ENCODE measurements around the gene TCAP.
"Not testable (repeated sequence)": the region's sequence is repeated elsewhere in the genome, so short reads cannot be mapped to it uniquely, and the experiment has no call there.

The TCAP gene

DNA sequence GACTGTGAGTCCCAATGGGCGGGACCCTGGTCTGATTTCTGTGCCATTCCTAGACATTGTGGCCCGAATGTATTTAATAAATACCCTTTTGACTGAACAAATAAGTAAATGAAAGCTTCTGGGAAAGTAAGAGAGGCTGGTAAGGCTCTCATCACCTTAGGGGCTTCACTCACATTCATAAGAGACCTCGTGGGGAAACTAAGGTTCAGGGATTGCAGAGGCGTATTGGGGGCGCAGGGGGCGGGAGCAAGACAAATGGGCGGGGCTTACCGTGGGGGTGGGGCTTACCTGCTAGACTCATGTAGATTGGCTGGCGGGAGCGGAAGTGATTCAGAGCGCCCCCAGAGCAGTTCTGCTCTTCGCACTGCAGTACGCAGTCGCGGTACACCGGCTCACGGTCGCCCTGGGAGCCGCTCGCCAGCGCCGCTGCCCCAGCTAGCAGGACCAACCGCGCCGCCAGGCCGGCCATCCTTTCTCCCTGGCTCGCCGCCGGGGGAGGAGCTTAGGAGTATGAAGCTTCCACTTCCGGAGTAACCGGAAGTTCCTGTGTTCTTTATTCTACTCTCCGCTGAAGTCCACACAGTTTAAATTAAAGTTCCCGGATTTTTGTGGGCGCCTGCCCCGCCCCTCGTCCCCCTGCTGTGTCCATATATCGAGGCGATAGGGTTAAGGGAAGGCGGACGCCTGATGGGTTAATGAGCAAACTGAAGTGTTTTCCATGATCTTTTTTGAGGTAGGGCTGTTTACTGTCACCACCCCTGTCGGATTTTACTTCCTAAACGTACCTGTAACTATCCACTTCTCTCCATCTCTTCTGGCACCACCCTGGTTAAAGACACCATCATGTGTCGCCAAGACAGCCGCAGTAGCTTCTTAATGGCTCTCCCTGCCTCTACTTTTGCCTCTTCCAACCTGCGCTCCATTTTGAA lies 22.7 kb downstream of the TCAP start, which contains the start of gene PGAP3:
PGAP3 (minus strand) TSS at position 512 of the 929 bp plus-strand sequence; CDS start at position 469, 43 bp downstream.
- no peak for FAIRE-seq

DNA sequence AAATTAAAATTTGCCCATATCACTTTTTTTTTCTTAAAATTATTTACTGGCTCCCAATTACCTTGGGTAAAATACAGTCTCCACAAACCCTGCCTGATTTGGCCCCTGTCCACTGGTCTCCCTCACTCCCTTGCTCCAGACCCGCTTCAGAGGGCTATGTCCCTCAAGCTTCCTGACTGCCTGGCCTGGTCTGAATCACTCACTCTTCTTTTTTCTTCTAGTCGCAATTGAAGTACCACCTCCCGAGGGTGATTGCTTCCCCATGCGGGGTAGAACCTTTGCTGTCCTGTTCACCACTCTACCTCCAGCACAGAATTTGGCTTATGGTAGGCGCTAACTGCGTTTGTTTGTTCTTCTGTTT lies 23.3 kb downstream of the TCAP start:
- no peak for FAIRE-seq

DNA sequence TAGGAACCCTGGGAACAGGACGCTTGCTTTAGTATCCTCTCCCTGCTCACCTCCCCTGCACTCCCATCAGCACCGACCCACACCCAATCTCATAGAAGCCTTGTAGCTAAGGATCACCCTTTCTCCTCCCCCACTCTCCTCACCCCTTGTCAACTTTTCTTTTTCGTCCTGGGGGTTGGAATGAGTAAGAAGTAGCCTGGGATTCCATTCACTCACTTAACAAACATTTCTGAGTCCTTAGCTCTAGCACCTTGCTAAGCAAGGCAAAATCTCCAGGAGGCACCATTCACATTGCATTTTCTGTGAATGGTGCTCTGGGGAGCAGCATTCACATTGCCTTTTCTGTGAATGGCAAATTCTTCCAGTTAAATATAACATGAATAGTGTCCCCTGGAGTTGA lies 23.8 kb downstream of the TCAP start:
- no peak for FAIRE-seq

DNA sequence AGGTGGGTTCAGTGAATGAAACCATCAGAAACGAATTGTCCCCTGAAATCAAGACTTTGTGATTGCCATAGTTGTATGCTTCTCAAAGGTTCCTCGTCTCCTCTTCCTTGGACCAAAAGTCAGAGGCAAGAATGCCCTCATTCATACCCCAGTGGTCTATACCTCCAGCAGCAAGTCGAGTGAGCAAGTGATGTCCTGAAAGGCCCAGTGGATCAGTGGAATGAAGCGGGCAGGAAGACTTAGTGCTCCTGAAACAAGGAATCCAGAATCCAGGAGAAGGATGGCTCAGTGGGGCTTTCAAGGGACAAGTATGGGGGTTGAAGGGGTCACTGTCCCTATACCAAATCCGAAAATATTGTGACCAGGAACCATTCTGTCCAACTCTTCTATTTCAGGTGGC lies 29.4 kb downstream of the TCAP start:
- FAIRE-seq, result no peak

DNA sequence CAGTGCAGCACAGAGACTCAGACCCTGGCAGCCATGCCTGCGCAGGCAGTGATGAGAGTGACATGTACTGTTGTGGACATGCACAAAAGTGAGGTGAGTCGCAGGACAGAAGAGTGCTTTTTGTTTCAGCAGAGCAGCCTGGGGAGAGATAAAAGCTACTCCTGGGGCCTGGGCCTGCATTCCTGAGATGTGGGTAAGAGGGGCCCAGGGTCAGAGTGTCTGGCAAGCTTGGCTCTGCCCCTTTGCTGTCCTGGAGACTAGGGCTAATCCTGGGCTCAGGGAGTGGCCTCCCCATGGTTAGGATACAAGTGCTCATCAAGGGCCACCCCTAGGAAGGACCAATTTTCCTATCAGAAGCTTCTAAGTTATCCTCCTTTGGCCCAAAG lies 29.9 kb downstream of the TCAP start:
- no peak for FAIRE-seq

DNA sequence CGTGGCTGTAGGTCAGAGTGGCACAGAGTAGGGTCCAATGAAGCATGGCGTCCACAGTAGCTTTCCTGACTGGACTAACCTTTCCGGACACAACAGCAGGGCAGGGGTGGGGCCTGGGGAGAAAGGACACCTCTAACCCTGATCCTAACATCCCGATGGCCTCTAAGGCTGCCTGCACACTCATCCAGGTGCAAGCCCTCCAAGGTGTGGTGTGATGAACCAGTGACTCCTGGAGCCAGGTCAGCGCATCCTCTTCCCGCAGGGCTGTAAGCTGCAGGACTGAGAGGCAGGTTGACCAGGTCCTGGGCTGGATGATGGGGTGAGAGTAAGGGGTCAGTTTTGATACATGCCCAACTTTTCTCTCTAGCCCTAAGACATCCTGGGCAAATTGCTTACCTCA lies 31.6 kb downstream of the TCAP start:
- FAIRE-seq, result no peak

DNA sequence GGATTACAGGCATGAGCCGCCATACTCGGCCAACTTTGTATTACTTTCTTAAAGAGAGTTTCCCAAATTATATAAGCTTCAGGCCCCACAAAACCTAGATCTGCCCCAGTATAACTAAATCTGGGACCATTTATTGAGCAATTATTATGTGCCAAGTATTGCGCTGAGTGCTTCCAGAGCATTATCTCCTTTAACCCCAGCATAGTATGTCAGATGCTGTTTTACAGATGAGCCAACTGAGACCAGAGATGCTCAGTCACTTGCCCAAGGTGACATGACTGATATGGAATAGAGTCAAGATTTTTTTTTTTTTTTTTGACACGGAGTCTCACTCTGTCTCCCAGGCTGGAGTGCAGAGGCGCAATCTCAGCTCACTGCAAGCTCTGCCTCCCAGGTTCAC lies 32.8 kb downstream of the TCAP start:
- FAIRE-seq, result no peak

DNA sequence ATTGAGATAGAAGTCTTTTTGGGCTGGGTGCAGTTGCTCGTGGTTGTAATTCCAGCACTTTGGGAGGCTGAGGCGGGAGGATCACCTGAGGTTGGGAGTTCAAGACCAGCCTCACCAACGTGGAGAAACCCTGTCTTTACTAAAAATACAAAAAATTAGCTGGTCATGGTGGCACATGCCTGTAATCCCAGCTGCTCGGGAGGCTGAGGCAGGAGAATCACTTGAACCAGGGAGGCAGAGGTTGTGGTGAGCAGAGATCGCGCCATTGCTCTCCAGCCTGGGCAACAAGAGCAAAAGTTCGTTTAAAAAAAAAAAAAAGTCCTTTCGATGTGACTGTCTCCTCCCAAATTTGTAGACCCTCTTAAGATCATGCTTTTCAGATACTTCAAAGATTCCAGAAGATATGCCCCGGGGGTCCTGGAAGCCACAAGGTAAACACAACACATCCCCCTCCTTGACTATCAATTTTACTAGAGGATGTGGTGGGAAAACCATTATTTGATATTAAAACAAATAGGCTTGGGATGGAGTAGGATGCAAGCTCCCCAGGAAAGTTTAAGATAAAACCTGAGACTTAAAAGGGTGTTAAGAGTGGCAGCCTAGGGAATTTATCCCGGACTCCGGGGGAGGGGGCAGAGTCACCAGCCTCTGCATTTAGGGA lies 34.1 kb downstream of the TCAP start:
- FAIRE-seq, result not testable (repeated sequence)

DNA sequence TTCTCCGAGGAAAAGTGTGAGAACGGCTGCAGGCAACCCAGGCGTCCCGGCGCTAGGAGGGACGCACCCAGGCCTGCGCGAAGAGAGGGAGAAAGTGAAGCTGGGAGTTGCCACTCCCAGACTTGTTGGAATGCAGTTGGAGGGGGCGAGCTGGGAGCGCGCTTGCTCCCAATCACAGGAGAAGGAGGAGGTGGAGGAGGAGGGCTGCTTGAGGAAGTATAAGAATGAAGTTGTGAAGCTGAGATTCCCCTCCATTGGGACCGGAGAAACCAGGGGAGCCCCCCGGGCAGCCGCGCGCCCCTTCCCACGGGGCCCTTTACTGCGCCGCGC lies 34.6 kb downstream of the TCAP start, which contains the start of gene ERBB2:
ERBB2 (plus strand) TSS at position 247 of the 330 bp plus-strand sequence. CDS start 175 bp downstream, outside the sequence.
- FAIRE-seq, result no peak

DNA sequence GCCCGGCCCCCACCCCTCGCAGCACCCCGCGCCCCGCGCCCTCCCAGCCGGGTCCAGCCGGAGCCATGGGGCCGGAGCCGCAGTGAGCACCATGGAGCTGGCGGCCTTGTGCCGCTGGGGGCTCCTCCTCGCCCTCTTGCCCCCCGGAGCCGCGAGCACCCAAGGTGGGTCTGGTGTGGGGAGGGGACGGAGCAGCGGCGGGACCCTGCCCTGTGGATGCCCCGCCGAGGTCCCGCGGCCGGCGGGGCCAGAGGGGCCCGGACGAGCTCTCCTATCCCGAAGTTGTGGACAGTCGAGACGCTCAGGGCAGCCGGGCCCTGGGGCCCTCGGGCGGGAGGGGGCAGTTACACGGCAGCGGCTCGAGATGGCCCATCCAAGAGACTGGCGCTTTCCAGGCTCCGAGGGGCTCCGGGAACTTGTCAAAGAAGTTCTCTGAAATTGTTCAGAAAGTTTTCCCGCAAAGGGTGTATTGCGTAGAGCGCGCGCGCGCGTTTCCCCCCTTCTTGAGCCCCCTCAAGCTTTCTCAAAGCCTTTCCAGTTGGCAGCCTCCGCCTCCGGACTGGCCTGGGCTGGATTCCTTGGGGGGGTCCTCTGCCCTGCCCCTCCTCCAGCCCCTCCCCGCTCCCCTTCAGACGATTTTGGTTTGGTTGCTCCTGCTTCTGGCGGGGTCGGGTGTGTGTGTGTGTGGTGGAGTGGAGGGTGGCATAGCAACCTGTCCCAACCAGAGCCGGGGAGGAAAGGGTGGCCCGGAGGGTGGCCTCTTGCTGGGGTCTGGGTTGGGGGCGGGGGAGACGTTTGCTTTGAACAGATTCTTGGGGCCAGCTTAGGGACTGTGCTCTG lies 35.2 kb downstream of the TCAP start:
- FAIRE-seq, result no peak

DNA sequence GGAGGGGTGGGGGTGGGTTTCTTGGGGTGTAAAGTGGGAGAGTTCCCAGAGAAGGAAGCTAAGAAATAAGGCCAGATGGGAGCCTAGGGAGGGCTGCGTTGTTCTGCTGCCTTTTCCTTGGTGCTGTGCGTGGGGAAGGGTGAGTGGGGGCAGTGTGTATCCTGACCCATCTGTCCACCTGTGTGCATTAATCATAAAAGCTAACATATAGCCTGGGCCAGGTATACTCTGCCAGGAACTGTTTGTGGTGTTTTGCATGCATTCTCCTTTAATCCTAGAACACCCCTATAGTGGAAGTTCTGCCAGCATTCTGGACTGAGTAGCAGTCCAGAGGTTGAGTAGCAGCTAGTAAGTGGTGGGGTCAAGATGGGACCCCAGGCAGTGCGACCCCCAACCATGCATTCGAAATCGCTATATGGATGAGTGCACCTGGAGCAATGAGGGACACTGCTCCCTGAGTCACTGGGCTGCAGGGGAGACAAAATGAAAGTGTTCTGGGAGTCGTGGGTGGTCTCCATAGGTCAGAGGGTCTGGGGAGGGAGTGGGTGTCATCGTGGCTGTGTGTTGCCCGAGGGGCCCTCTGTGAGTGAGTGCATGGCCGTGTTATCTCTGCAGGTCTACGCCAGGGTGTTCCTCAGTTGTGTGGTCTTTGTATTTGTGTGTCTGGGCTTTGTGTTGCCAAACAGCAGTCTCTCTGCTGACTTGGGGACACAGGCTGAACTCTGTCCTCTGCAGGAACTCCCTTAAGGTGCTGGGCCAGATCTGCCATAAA lies 36.0 kb downstream of the TCAP start:
- FAIRE-seq, result no peak

DNA sequence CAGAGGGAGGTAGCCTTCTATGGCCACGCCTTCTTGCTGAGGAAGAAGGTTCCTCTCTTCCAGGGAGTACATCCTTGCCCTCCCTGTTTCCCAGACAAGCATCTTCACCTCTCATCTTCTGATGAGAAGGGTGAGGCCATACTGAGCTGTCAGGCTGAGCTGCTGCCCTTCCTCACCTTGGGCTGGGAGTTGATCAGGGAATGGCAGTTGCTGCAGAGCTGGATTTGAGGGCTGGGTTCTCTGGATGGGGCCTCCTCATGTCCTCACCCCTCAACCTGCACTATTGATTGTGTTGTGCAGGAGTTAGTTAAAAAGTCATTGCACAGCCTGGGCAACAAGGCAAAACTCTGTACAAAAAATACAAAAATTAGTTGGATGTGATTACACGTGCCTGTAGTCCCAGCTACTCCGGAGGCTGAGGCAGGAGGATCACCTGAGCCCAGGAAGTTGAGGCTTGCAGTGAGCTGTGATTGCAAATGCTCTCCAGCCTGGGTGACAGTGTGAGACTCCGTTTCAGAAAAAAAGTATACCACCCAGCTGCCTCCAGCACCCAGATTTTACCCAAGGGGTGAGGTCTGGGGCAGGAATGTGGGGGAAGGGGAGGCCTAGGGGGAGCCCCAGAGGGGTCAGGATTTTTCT lies 36.8 kb downstream of the TCAP start:
- no peak for FAIRE-seq

DNA sequence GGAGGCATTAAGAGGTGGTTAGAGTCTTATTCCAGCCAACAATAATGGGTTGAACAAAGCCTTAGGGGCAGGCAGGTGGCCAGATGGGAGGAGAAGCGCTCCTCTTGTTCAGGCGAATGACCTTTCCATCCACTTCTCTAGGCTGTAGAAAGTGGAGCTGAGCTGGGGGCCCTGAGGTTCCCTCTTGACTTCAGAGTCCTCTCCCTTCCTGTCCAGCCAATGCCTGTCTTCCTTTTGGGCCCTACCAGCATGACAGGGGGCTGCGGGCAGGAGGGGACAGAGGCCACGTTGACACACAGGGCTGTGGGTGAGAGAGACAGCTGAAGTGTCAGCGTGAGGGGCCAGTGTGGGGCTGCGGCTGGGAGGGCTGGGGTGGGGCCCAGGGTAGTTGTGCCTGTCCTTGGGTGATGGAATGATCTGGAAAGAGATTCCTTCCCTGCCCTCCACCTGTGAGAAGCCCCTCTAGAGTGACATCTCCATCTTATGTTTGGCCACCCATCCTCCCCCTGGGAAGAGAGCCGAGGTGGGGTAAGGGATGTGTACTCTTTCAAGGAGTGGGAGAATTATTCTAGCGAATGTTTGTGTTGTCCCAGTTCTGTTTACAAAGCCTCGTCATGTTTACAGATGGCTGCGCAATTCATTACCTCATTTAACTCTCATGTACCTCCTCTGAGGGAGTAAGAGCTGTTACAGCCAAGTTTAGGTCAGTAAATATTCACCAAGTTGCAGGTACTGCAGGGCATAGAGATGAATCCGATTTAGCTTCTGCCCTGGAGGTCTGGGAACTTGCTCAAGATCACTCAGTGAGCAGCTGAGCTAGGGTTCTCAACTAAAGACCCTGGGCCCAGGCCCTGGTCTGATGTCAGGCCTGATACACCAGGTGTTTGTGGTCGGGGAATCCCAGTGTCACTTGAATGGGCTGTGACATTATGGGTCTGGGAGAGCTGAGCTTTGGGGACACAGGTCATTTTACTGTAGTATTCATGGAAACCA lies 38.0 kb downstream of the TCAP start:
- FAIRE-seq, result no peak

DNA sequence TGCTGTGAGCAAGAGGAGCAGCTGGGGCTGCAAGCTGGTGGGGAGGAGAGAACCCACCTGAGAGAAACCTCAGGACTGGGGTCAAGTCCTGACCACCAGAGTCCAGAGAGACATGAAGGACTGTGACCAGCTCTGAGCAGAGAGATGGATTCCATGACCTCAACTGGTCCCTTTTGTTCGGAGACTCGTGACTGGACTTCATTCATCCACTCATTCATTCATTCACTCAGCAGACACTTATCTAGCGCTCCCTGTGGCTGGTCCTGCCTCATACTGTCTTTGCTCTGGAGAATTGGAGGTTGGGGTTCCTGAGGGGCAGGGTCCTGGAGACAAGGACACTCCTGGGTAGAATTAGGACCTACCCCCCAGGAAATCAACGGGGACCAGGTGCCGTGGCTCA lies 38.8 kb downstream of the TCAP start:
- no peak for FAIRE-seq

DNA sequence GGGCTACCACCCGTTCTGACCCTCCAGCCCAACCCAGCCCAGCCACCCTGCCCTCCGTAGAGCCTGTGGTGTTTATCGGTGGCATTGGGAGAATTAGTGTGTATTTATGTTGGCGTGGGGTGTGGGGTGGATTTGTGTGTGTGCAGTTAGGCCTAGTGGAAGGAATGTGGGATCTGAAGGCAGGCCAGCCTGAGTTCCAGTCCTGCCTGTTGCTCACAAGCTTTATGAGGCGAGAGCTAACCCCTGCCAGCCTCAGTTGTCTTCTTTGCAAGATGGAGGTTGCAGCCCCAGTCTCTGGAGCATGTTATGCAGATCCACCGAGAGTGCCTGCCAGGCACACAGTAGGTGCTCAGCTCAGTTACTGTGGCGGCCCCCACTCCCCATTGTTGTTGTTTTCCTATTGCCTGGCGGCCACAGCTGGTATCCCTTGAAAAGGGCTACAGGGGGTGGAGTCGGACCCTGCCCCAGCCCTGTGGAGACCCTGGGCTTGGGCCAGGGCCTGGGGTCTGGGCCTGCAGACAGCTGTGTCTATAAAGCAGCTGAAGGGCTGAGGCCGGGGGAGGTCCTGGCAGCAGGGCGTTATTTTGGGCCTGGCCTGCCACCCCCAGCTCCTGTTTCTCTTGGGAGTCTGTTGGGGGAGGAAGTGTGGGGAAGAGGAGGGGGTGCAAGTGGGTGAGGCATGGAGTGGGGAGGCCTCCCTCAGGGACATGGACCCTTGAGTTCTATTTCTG lies 39.8 kb downstream of the TCAP start:
- no peak for FAIRE-seq

DNA sequence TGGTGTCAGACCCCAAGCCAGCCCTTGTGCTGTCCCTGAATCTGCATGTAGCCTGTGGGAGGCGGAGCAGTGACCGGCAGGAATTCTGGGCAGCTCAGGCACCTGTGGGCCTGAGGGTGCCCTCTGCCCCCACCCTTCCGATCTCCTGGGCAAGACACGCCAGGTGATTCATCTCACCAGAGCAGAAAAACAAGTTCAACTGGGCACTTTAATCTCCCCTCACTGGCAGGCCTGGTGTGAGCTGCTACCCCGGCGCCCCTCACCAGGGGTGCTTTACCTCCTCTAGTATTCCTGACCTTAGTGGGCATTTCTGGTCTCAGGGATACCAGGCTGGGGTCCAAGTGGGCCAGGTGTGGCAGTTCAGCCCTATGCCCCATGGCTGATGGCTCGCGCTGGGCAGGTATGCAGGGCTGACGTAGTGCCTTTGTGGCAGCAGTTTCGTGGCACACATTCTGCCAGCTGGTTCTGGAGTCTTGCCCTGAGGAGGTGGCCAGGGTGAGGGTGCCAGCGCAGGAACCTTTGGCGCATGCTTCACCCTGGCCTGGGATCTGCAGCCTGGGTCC lies 40.7 kb downstream of the TCAP start:
- FAIRE-seq, result no peak

DNA sequence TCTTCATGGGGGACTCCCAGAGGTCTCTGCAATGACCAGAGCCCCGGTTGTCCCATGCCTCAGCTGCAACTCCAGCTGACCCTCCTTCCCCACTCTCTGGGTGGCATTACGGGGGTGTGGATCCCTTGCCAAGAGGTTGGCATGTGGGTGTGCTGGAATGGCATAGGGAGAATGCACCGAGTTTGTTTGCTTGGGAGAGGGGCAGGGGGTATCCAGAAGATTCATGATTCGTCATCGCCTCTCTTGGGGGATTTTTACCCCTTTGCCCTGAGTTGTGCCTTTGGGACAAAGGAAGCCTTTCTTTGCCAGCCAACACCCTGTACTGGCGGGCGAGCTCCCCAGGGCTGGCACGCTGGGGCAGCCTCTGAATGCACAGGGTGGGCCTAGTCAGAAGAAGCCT lies 41.2 kb downstream of the TCAP start:
- FAIRE-seq, result no peak

DNA sequence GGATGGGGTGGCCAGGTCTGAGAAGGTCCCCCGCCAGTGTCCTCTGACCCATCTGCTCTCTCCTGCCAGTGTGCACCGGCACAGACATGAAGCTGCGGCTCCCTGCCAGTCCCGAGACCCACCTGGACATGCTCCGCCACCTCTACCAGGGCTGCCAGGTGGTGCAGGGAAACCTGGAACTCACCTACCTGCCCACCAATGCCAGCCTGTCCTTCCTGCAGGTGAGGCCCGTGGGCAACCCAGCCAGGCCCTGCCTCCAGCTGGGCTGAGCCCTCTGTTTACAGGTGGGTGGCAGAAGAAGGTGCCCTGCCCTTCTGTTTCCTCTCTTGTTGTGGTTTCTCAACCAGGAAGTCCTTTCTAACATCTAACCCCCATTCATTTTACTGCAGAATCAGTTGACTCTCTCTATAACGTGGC lies 41.8 kb downstream of the TCAP start:
- no peak for FAIRE-seq

DNA sequence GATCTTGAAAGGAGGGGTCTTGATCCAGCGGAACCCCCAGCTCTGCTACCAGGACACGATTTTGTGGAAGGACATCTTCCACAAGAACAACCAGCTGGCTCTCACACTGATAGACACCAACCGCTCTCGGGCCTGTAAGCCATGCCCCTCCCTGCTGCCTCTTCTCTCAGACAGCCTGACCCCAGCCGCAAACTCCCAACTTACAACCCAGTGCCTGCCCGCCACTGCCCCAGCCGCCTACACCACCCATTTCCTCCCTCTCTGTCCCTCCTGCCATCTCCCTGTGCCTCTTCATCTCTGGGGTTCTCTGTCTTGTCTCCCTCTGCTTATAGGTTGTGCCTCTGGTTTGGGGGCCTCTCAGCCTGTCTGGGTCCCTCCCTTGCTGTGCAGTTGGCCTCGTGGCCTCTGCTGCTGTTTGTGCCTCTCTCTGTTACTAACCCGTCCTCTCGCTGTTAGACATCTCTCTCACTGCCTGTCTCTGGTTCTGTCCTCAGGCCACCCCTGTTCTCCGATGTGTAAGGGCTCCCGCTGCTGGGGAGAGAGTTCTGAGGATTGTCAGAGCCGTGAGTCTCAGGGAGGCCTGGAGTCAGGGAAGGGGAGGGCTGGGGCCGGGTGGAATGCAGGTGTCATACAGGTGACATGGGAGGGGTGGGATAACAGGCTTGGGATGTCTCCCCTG lies 44.3 kb downstream of the TCAP start:
- no peak for FAIRE-seq

Data from TTC549 (cell line).